COLO668 (cell line): ENCODE results near the gene PPFIBP1.
"Not testable (repeated sequence)": the region's sequence is repeated elsewhere in the genome, so short reads cannot be mapped to it uniquely, and the experiment has no call there.

Experiments
- DNase-seq: peaks from one replicate; lab custom pipeline; 2025; ENCODE audit not compliant: unreplicated experiment; lab: John Stamatoyannopoulos, UW

PPFIBP1 gene

GRCh38 chr12:27541031-27541719 is 17.2 kb downstream of the PPFIBP1 start:
- DNase-seq, result no peak

- no peak for DNase-seq
Observed at GRCh38 chr12:27542628-27543027, 18.6 kb downstream of the PPFIBP1 start.

GRCh38 chr12:27544858-27545257 is 20.9 kb downstream of the PPFIBP1 start:
- DNase-seq, result not testable (repeated sequence)

- no peak for DNase-seq
Observed at GRCh38 chr12:27545665-27546064, 21.7 kb downstream of the PPFIBP1 start.

- no peak for DNase-seq
Observed at GRCh38 chr12:27547592-27547991, 23.6 kb downstream of the PPFIBP1 start.

GRCh38 chr12:27548301-27549199 is 24.5 kb downstream of the PPFIBP1 start:
- DNase-seq, result no peak

GRCh38 chr12:27549236-27549800 is 25.3 kb downstream of the PPFIBP1 start:
- no peak for DNase-seq

GRCh38 chr12:27549801-27550652 is 26.0 kb downstream of the PPFIBP1 start:
- DNase-seq, result no peak

GRCh38 chr12:27550653-27550975 is 26.6 kb downstream of the PPFIBP1 start:
- no peak for DNase-seq

- no peak for DNase-seq
Observed at GRCh38 chr12:27551172-27551840, 27.3 kb downstream of the PPFIBP1 start.

- no peak for DNase-seq
Observed at GRCh38 chr12:27552235-27552634, 28.2 kb downstream of the PPFIBP1 start.

GRCh38 chr12:27552886-27553560 is 29.0 kb downstream of the PPFIBP1 start:
- no peak for DNase-seq

GRCh38 chr12:27553941-27554340 is 29.9 kb downstream of the PPFIBP1 start:
- no peak for DNase-seq

GRCh38 chr12:27554421-27555186 is 30.6 kb downstream of the PPFIBP1 start:
- DNase-seq, result no peak

GRCh38 chr12:27555361-27555760 is 31.4 kb downstream of the PPFIBP1 start:
- DNase-seq, result no peak

- DNase-seq, result no peak
Observed at GRCh38 chr12:27555925-27556778, 32.1 kb downstream of the PPFIBP1 start.

- DNase-seq, result no peak
Observed at GRCh38 chr12:27560126-27560525, 36.1 kb downstream of the PPFIBP1 start.
